PC-3 (cell line): ENCODE data around the gene SLK. TPM values are rescaled to one million over a fixed set of nuclear protein-coding genes. Genes with fewer than 3 reads are reported as not detected.

Source experiments
- ATAC-seq: fragments of 200-7000 bp; cut with Tn5 transposase; 2 replicates; pipeline ENCODE4 v1.9.1; 2020; ENCODE audit warnings: mild to moderate bottlenecking, moderate library complexity
- BruUV-seq: library from RNA; stranded (reverse); fragments of 400-500 nt; replicated peaks from 2 replicates; lab custom pipeline; 2021; lab: Mats Ljungman, UMichigan
- CTCF ChIA-PET: fragments of 300-600 bp; sonication (Branson Sonifier 250); formaldehyde crosslinking; loops from one replicate; lab custom pipeline; 2022; ENCODE audit warnings: antibody characterized with exemption; lab: Charles Lee
- POLR2A ChIA-PET: fragments of 300-600 bp; sonication (Branson Sonifier 250); formaldehyde crosslinking; loops from one replicate; lab custom pipeline; 2022; ENCODE audit warnings: antibody characterized with exemption; ENCODE audit not compliant: unreplicated experiment; lab: Charles Lee
- DNase-seq: peaks from one replicate; pipeline ENCODE4 v3.0.0-alpha.2; 2015
- H2AFZ ChIP-seq: fragments of 300-600 bp; sonication (generic); 2 replicates; pipeline ENCODE4 v1.6.0; 2016; ENCODE audit warnings: antibody characterized with exemption, low read length
- H3F3A ChIP-seq: fragments of 300-600 bp; sonication (generic); one replicate; pipeline ENCODE4 v1.6.0; 2017; ENCODE audit warnings: antibody characterized with exemption, low read length, control low read depth, mild to moderate bottlenecking; ENCODE audit not compliant: unreplicated experiment
- H3K27ac ChIP-seq: fragments of 300-600 bp; sonication (generic); 2 replicates; pipeline ENCODE4 v1.5.1; 2016; ENCODE audit warnings: mild to moderate bottlenecking, low read length
- H3K27me3 ChIP-seq: fragments of 300-600 bp; sonication (generic); 2 replicates; pipeline ENCODE4 v1.6.1; 2016; ENCODE audit warnings: low read length, mixed read lengths
- H3K36me3 ChIP-seq: fragments of 300-600 bp; sonication (generic); 2 replicates; pipeline ENCODE4 v1.6.1; 2016; ENCODE audit warnings: low read depth, mixed run types, low read length, mixed read lengths
- H3K4me1 ChIP-seq: fragments of 300-600 bp; sonication (generic); 2 replicates; pipeline ENCODE4 v1.5.1; 2016; ENCODE audit warnings: low read length; ENCODE audit not compliant: insufficient read depth
- H3K4me2 ChIP-seq: fragments of 300-600 bp; sonication (generic); 2 replicates; pipeline ENCODE4 v1.6.0; 2016; ENCODE audit warnings: low read length
- H3K4me3 ChIP-seq: fragments of 300-600 bp; sonication (generic); 2 replicates; pipeline ENCODE4 v1.5.1; 2016; ENCODE audit warnings: mild to moderate bottlenecking, low read length, mixed read lengths
- H3K79me2 ChIP-seq: fragments of 300-600 bp; sonication (generic); 2 replicates; pipeline ENCODE4 v1.6.1; 2017; ENCODE audit warnings: low read length, mixed read lengths
- H3K9ac ChIP-seq: fragments of 300-600 bp; sonication (generic); 2 replicates; pipeline ENCODE4 v1.6.0; 2016; ENCODE audit warnings: mild to moderate bottlenecking, low read length
- H3K9me2 ChIP-seq: fragments of 300-600 bp; sonication (generic); replicated peaks from 2 replicates; pipeline ENCODE4 v1.6.1; 2016; ENCODE audit warnings: mixed run types, low read length, mixed read lengths
- H3K9me3 ChIP-seq: fragments of 300-600 bp; sonication (generic); 2 replicates; pipeline ENCODE4 v1.6.1; 2016; ENCODE audit warnings: low read length, mixed read lengths
- H4K20me1 ChIP-seq: fragments of 300-600 bp; sonication (generic); 2 replicates; pipeline ENCODE4 v1.6.1; 2016; ENCODE audit warnings: low read length, mixed read lengths
- CTCF ChIP-seq: fragments of 300-600 bp; sonication (generic); conservative IDR thresholded peaks from 2 replicates; pipeline ENCODE4 v1.5.1; 2017; ENCODE audit warnings: antibody characterized with exemption, low read depth, mild to moderate bottlenecking, low read length
- EZH2 ChIP-seq: fragments of 300-600 bp; sonication (generic); IDR thresholded peaks from one replicate; pipeline ENCODE4 v1.6.1; 2017; ENCODE audit warnings: antibody characterized with exemption, mild to moderate bottlenecking, low read length; ENCODE audit not compliant: unreplicated experiment
- EZH2phosphoT487 ChIP-seq: fragments of 300-600 bp; sonication (generic); IDR thresholded peaks from 2 replicates; pipeline ENCODE4 v1.6.1; 2018; ENCODE audit warnings: mild to moderate bottlenecking, antibody characterized with exemption, low read length, borderline replicate concordance
- intact Hi-C: fragments of 100-400 bp; cut with micrococcal nuclease; formaldehyde crosslinking; loops from 2 replicates; pipeline ENCODE4 v1.9.0; 2023
- total RNA-seq: library from RNA; depleted of rRNA; stranded (reverse); fragments of >200 nt; gene quantifications from 2 replicates; pipeline ENCODE4 v1.2.3, GENCODE V29; 2014

The SLK gene
- total RNA-seq, 1 experiment from 2014 or later: 20.2 TPM

GRCh38 chr10:104020020-104020419 is 53.1 kb downstream of the SLK start:
- Histone ChIP-seq H2AFZ (no peak overlapping the region), H3K27me3 (no peaks in the 10 kb centered on the region), H3K9ac (no peak overlapping the region), H3K9me2 (no peaks in the 10 kb centered on the region), H3K4me3 (no peak overlapping the region), H3K36me3 (peaks cover 36% of the 10 kb centered on the region; the same call in 1 of the 2 replicates), H3K9me3 (no peaks in the 10 kb centered on the region), H3K79me2 (no peaks in the 10 kb centered on the region), H4K20me1 (no peaks in the 10 kb centered on the region), H3K4me1 (peaks cover 22% of the 10 kb centered on the region), H3K27ac (no peak overlapping the region), H3K4me2 (no peak overlapping the region), H3F3A (no peaks in the 10 kb centered on the region)
- TF ChIP-seq CTCF: no peak
- no peak for TF ChIP-seq EZH2
- TF ChIP-seq EZH2phosphoT487: no peak
- no peak for ATAC-seq
- POLR2A ChIA-PET: no interaction called here
- BruUV-seq: no TSS peak
- DNase-seq: no peak
- CTCF ChIA-PET: no interaction called here
- intact Hi-C loops: loop anchor here (5.0 kb wide), 1 partner anchor 48 kb away; no protein-coding TSS in a partner anchor

GRCh38 chr10:104021246-104021645 is 54.3 kb downstream of the SLK start:
- DNase-seq (peak; percentile 37), ATAC-seq (peak; percentile 63)
- Histone ChIP-seq H3K27ac (0 out of 2 replicates have a peak overlapping the region, but pooled peaks have one; percentile 10), H3K36me3 (peaks cover 45% of the 10 kb centered on the region), H3K9me2 (no peaks in the 10 kb centered on the region), H3K9me3 (no peaks in the 10 kb centered on the region), H2AFZ (no peak overlapping the region), H4K20me1 (no peaks in the 10 kb centered on the region), H3K4me1 (peaks cover 22% of the 10 kb centered on the region), H3K79me2 (no peaks in the 10 kb centered on the region), H3K9ac (no peak overlapping the region), H3F3A (no peaks in the 10 kb centered on the region), H3K4me3 (no peak overlapping the region), H3K27me3 (no peaks in the 10 kb centered on the region), H3K4me2 (no peak overlapping the region)
- BruUV-seq: no TSS peak
- intact Hi-C loops: loop anchor here (1.0 to 5.0 kb wide), 2 partner anchors 49 to 133 kb away; no protein-coding TSS in a partner anchor
- no peak for TF ChIP-seq EZH2
- no peak for TF ChIP-seq CTCF
- no peak for TF ChIP-seq EZH2phosphoT487
- ChIA-PET CTCF (interaction anchor here (0.8 kb wide), 1 partner anchor 12 kb away, joined by 4 read pairs; no protein-coding TSS in a partner anchor), POLR2A (interaction anchor here (0.6 to 1.0 kb wide), 3 partner anchors 100 to 131 kb away, joined by 3 read pairs; partner anchors contain the start of gene SFR1)

GRCh38 chr10:104022026-104022425 is 55.1 kb downstream of the SLK start:
- ChIA-PET POLR2A (interaction anchor here (0.6 kb wide), 1 partner anchor 134 kb away, joined by 3 read pairs; no protein-coding TSS in a partner anchor), CTCF (no interaction called here)
- no peak overlapping the region for H3K9ac ChIP-seq
- no peak for TF ChIP-seq CTCF
- no peak for TF ChIP-seq EZH2phosphoT487
- TF ChIP-seq EZH2: no peak
- H2AFZ ChIP-seq: no peak overlapping the region
- no peak for ATAC-seq
- no peaks in the 10 kb centered on the region for H3K9me3 ChIP-seq
- no peaks in the 10 kb centered on the region for H3F3A ChIP-seq
- peaks cover 19% of the 10 kb centered on the region for H3K4me1 ChIP-seq
- DNase-seq: no peak
- no peak overlapping the region for H3K4me3 ChIP-seq
- intact Hi-C loops: loop anchor here (5.0 kb wide), 1 partner anchor 50 kb away; no protein-coding TSS in a partner anchor
- BruUV-seq: no TSS peak
- no peaks in the 10 kb centered on the region for H3K9me2 ChIP-seq
- no peaks in the 10 kb centered on the region for H3K27me3 ChIP-seq
- H3K4me2 ChIP-seq: no peak overlapping the region
- H3K36me3 ChIP-seq: peaks cover 45% of the 10 kb centered on the region
- no peaks in the 10 kb centered on the region for H3K79me2 ChIP-seq
- H3K27ac ChIP-seq: no peak overlapping the region
- no peaks in the 10 kb centered on the region for H4K20me1 ChIP-seq
